ENCODE data around the gene PRDX5. TPM values are rescaled to one million over a fixed set of nuclear protein-coding genes. Genes with fewer than 3 reads are reported as not detected.

Gene PRDX5
- total and polyA plus RNA-seq, 4 donors: 66.8 to 201 (median 135) TPM

DNA sequence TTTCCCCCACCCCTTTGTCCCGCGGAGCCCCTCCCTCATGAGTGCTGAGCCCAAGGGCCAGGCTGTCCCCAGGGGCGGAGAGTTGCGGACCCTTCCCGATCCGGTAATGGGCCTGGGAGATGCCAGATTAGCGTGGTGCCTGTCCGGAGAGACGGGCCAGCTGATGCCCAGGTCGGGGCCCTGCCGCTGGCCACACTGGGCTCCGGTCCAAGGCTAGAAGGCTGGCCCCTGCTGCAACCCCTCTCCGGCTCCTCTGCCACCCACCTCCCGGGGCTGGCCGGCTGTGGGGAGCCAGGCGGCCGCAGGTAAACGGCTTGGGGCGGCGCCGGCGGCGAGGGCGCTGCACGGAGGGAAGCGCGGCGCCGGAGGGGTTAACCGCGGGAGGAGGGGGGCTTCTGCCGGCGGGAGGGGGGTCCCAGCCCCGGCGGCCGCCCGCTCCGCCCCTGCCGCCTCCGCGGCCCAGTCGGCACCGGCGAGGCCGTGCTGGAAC, 26.6 kb upstream of the PRDX5 start, which contains the start of gene KCNK4:
Gene KCNK4 (plus strand): TSS at position 41 of the 490 bp plus-strand sequence. CDS start 1,717 bp downstream, outside the sequence.
- Histone ChIP-seq H3K27me3 (ENCODE audit: control insufficient read depth in 4 of 4, insufficient read depth in 4 of 4, low read length in 3 of 4) (peaks cover 0 to 13% (median 4%) of the 10 kb centered on the region in 4 donors), H3K9me3 (ENCODE audit: control insufficient read depth in 4 of 4, low read length in 3 of 4) (no peaks in the 10 kb centered on the region), H3K36me3 (ENCODE audit: control insufficient read depth in 4 of 4, insufficient read depth in 3 of 4, low read depth in 1 of 4, low read length in 3 of 4) (no peaks in the 10 kb centered on the region), H3K4me3 (ENCODE audit: low read depth in 1 of 3, low read length in 3 of 3) (peak within 1 kb of the TSS in 1 of 3 donors; percentile 32), H3K27ac (ENCODE audit: low read depth in 1 of 2, low read length in 2 of 2) (no peak within 1 kb of the TSS), H3K9ac (ENCODE audit: low read depth in 1 of 2, low read length in 2 of 2) (no peak within 1 kb of the TSS), H3K4me1 (ENCODE audit: control insufficient read depth in 4 of 4, insufficient read depth in 4 of 4, low read length in 3 of 4) (peaks cover 6 to 33% (median 10%) of the 10 kb centered on the region in 4 donors)
- no peak for DNase-seq (ENCODE audit: low spot score)
- WGBS: 6% methylated on average over 45 of the region's 45 CpGs
- no peak for TF ChIP-seq RAD21 (IDR thresholded peaks at IDR 0.05)
- no peak for TF ChIP-seq FOXA1 (IDR thresholded peaks at IDR 0.05)
- TF ChIP-seq CTCF (IDR thresholded peaks at IDR 0.05; ENCODE audit: low read depth, low read length, missing input control): no peak
- TF ChIP-seq TAF1 (conservative IDR thresholded peaks at IDR 0.05): no peak
- TF ChIP-seq FOXA2 (IDR thresholded peaks at IDR 0.05): no peak

DNA sequence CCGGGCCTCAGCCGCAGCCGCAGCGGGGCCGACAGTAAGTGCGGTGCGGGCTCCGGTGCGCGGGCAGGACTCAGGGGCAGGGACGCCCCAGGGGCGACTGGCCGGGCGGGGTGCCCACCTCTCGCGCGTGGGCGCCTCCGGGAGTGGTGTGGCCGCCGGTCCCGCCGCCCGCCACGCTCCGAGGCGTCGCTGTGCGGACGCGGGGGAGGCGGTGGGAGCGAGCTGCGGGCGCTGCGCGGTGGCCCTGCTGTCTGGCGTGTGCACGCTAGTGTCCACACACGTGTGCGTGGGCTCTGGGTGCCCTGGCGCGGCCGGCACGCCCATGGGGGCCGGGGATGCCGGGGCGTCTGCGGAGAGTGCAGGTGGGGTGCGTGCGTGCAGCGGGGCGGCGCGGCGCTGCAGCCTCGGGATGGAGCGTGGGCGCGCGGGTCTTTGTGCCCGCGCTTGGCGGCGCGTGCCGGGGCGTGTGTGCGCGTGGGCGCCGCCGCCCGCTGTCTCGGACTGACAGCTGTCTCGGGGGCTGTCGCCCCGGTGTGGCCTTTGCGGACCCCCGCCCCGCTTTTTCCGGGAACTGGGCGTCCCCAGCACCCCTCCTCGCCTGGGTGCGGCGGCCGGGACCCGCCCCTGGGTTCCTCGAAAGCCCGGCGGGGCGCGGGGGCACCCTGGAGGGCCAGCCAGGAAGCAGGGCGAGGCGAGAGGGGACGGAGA, 26.0 kb upstream of the PRDX5 start:
- Histone ChIP-seq H3K4me1 (ENCODE audit: control insufficient read depth in 4 of 4, insufficient read depth in 4 of 4, low read length in 3 of 4) (peaks cover 0 to 27% (median 8%) of the 10 kb centered on the region in 4 donors), H3K9ac (ENCODE audit: low read depth in 1 of 2, low read length in 2 of 2) (no peak overlapping the region), H3K9me3 (ENCODE audit: control insufficient read depth in 4 of 4, low read length in 3 of 4) (no peaks in the 10 kb centered on the region), H3K27ac (ENCODE audit: low read depth in 1 of 2, low read length in 2 of 2) (no peak overlapping the region), H3K4me3 (ENCODE audit: low read depth in 1 of 3, low read length in 3 of 3) (peak overlapping the region in 1 of 3 donors; percentile 32), H3K27me3 (ENCODE audit: control insufficient read depth in 4 of 4, insufficient read depth in 4 of 4, low read length in 3 of 4) (peaks cover 0 to 17% (median 4%) of the 10 kb centered on the region in 4 donors), H3K36me3 (ENCODE audit: control insufficient read depth in 4 of 4, insufficient read depth in 3 of 4, low read depth in 1 of 4, low read length in 3 of 4) (no peaks in the 10 kb centered on the region)
- no peak for DNase-seq (ENCODE audit: low spot score)
- TF ChIP-seq, protein P1, sequence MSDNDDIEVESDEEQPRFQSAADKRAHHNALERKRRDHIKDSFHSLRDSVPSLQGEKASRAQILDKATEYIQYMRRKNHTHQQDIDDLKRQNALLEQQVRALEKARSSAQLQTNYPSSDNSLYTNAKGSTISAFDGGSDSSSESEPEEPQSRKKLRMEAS (IDR thresholded peaks at IDR 0.05): no peak
- TF ChIP-seq ZBTB33 (IDR thresholded peaks at IDR 0.05) (no peak), HNF4G (IDR thresholded peaks at IDR 0.05) (no peak), JUND (IDR thresholded peaks at IDR 0.05) (no peak), HNF4A (conservative IDR thresholded peaks at IDR 0.05) (no peak), SP1 (IDR thresholded peaks at IDR 0.05) (no peak), EGR1 (IDR thresholded peaks at IDR 0.05; ENCODE audit: low read depth in 2 of 2) (no peak), RXRA (IDR thresholded peaks at IDR 0.05) (no peak), YY1 (IDR thresholded peaks at IDR 0.05) (no peak), NR2F2 (IDR thresholded peaks at IDR 0.05) (no peak), FOXA2 (IDR thresholded peaks at IDR 0.05) (no peak), TAF1 (conservative IDR thresholded peaks at IDR 0.05) (no peak), FOXA1 (IDR thresholded peaks at IDR 0.05) (no peak)
- TF ChIP-seq, protein P2, sequence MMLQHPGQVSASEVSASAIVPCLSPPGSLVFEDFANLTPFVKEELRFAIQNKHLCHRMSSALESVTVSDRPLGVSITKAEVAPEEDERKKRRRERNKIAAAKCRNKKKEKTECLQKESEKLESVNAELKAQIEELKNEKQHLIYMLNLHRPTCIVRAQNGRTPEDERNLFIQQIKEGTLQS (IDR thresholded peaks at IDR 0.05): no peak
- TF ChIP-seq, protein P3, sequence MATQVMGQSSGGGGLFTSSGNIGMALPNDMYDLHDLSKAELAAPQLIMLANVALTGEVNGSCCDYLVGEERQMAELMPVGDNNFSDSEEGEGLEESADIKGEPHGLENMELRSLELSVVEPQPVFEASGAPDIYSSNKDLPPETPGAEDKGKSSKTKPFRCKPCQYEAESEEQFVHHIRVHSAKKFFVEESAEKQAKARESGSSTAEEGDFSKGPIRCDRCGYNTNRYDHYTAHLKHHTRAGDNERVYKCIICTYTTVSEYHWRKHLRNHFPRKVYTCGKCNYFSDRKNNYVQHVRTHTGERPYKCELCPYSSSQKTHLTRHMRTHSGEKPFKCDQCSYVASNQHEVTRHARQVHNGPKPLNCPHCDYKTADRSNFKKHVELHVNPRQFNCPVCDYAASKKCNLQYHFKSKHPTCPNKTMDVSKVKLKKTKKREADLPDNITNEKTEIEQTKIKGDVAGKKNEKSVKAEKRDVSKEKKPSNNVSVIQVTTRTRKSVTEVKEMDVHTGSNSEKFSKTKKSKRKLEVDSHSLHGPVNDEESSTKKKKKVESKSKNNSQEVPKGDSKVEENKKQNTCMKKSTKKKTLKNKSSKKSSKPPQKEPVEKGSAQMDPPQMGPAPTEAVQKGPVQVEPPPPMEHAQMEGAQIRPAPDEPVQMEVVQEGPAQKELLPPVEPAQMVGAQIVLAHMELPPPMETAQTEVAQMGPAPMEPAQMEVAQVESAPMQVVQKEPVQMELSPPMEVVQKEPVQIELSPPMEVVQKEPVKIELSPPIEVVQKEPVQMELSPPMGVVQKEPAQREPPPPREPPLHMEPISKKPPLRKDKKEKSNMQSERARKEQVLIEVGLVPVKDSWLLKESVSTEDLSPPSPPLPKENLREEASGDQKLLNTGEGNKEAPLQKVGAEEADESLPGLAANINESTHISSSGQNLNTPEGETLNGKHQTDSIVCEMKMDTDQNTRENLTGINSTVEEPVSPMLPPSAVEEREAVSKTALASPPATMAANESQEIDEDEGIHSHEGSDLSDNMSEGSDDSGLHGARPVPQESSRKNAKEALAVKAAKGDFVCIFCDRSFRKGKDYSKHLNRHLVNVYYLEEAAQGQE (IDR thresholded peaks at IDR 0.05): no peak
- 2% methylated on average over 96 of the region's 96 CpGs for WGBS
